ENCODE results near the gene CDC42EP5.
"Not testable (repeated sequence)": the region's sequence is repeated elsewhere in the genome, so short reads cannot be mapped to it uniquely, and the experiment has no call there.

CDC42EP5 gene

GRCh38 chr19:54456423-54457373 is 16.4 kb downstream of the CDC42EP5 start:
- no peak for TF ChIP-seq JUND (IDR thresholded peaks at IDR 0.05; ENCODE audit: low read depth)
- in situ Hi-C loops (cut with HindIII; ENCODE audit: low pct_unique_long_range_greater_than_20kb, low sequenced_read_pairs), result no loop called here
- DNase-seq (ENCODE audit: low read depth in 1 of 2, low spot score in 1 of 2), result no peak

GRCh38 chr19:54455786-54456422 is 17.2 kb downstream of the CDC42EP5 start:
- no peak for TF ChIP-seq JUND (IDR thresholded peaks at IDR 0.05; ENCODE audit: low read depth)
- DNase-seq (ENCODE audit: low read depth in 1 of 2, low spot score in 1 of 2), result no peak
- in situ Hi-C loops (cut with HindIII; ENCODE audit: low pct_unique_long_range_greater_than_20kb, low sequenced_read_pairs), result no loop called here

GRCh38 chr19:54454781-54455675 is 18.1 kb downstream of the CDC42EP5 start:
- in situ Hi-C loops (cut with HindIII; ENCODE audit: low pct_unique_long_range_greater_than_20kb, low sequenced_read_pairs), result no loop called here
- DNase-seq (ENCODE audit: low read depth in 1 of 2, low spot score in 1 of 2), result no peak

GRCh38 chr19:54453921-54454780 is 18.9 kb downstream of the CDC42EP5 start:
- TF ChIP-seq JUND (IDR thresholded peaks at IDR 0.05; ENCODE audit: low read depth), result no peak
- in situ Hi-C loops (cut with HindIII; ENCODE audit: low pct_unique_long_range_greater_than_20kb, low sequenced_read_pairs), result no loop called here
- no peak for DNase-seq (ENCODE audit: low read depth in 1 of 2, low spot score in 1 of 2)

More at GRCh38 chr19:54454781-54455675, 18.1 kb downstream of the CDC42EP5 start:
- TF ChIP-seq JUND (IDR thresholded peaks at IDR 0.05; ENCODE audit: low read depth), result no peak

GRCh38 chr19:54452626-54453025 is 20.5 kb downstream of the CDC42EP5 start:
- in situ Hi-C loops (cut with HindIII; ENCODE audit: low pct_unique_long_range_greater_than_20kb, low sequenced_read_pairs), result no loop called here
- no peak for DNase-seq (ENCODE audit: low read depth in 1 of 2, low spot score in 1 of 2)
- no peak for TF ChIP-seq JUND (IDR thresholded peaks at IDR 0.05; ENCODE audit: low read depth)

- TF ChIP-seq JUND (IDR thresholded peaks at IDR 0.05; ENCODE audit: low read depth), result no peak
- in situ Hi-C loops (cut with HindIII; ENCODE audit: low pct_unique_long_range_greater_than_20kb, low sequenced_read_pairs), result no loop called here
- no peak for DNase-seq (ENCODE audit: low read depth in 1 of 2, low spot score in 1 of 2)
These were observed 21.1 kb downstream of the CDC42EP5 start for GRCh38 chr19:54451997-54452396.

- TF ChIP-seq JUND (IDR thresholded peaks at IDR 0.05; ENCODE audit: low read depth), result no peak
- DNase-seq (ENCODE audit: low read depth in 1 of 2, low spot score in 1 of 2), result no peak
- in situ Hi-C loops (cut with HindIII; ENCODE audit: low pct_unique_long_range_greater_than_20kb, low sequenced_read_pairs), result no loop called here
These were observed 21.7 kb downstream of the CDC42EP5 start for GRCh38 chr19:54451331-54451871.

- in situ Hi-C loops (cut with HindIII; ENCODE audit: low pct_unique_long_range_greater_than_20kb, low sequenced_read_pairs), result no loop called here
- TF ChIP-seq JUND (IDR thresholded peaks at IDR 0.05; ENCODE audit: low read depth), result no peak
- no peak for DNase-seq (ENCODE audit: low read depth in 1 of 2, low spot score in 1 of 2)
These were observed 23.4 kb downstream of the CDC42EP5 start for GRCh38 chr19:54449701-54450069.

GRCh38 chr19:54448774-54449700 is 24.1 kb downstream of the CDC42EP5 start, which contains the start of gene LENG8:
Gene LENG8, plus strand, starts transcription at chr19:54449199. Its CDS starts 2,146 bp downstream, at chr19:54451345.
- in situ Hi-C loops (cut with HindIII; ENCODE audit: low pct_unique_long_range_greater_than_20kb, low sequenced_read_pairs), result no loop called here
- no peak for TF ChIP-seq JUND (IDR thresholded peaks at IDR 0.05; ENCODE audit: low read depth)
- DNase-seq (ENCODE audit: low read depth in 1 of 2, low spot score in 1 of 2), result peak; percentile 86 to 96

GRCh38 chr19:54448040-54448773 is 24.9 kb downstream of the CDC42EP5 start:
- TF ChIP-seq JUND (IDR thresholded peaks at IDR 0.05; ENCODE audit: low read depth), result no peak
- in situ Hi-C loops (cut with HindIII; ENCODE audit: low pct_unique_long_range_greater_than_20kb, low sequenced_read_pairs), result no loop called here
- DNase-seq (ENCODE audit: low read depth in 1 of 2, low spot score in 1 of 2), result peak in 1 of 2 experiments; percentile 56

- in situ Hi-C loops (cut with HindIII; ENCODE audit: low pct_unique_long_range_greater_than_20kb, low sequenced_read_pairs); DNase-seq (ENCODE audit: low read depth in 1 of 2, low spot score in 1 of 2): not testable (repeated sequence)
These were observed 26.7 kb downstream of the CDC42EP5 start for GRCh38 chr19:54446349-54446748.

All from T47D (cell line).